Kidney (tissue), 14 donors: ENCODE data around the gene NEK9. TPM values are rescaled to one million over a fixed set of nuclear protein-coding genes. Genes with fewer than 3 reads are reported as not detected.

Experiments used
- DNase-seq, 5 donors: peaks; one replicate each; pipeline ENCODE4 v3.0.0-alpha.2; 2013 to 2020
- FAIRE-seq: peaks from 2 replicates; lab custom pipeline; 2012; peaks lifted over from hg19 to GRCh38; lab: Jason Lieb, UNC
- H3K27ac ChIP-seq, 2 donors: one replicate each; pipeline ENCODE4 v1.7.0; 2013; ENCODE audit warnings: low read depth in 2 of 2, low read length in 2 of 2, inconsistent platforms in 1 of 2
- H3K27me3 ChIP-seq: one replicate; pipeline ENCODE4 v1.7.1; 2013; ENCODE audit warnings: low read length, inconsistent platforms; ENCODE audit not compliant: control insufficient read depth, insufficient read depth
- H3K36me3 ChIP-seq, 3 donors: one replicate each; pipeline versions ENCODE4 v1.7.0 to v1.7.1; 2013; ENCODE audit warnings: low read length in 3 of 3, control low read depth in 1 of 3, inconsistent platforms in 1 of 3; ENCODE audit not compliant: insufficient read depth in 3 of 3, control insufficient read depth in 2 of 3
- H3K4me1 ChIP-seq, 3 donors: one replicate each; pipeline versions ENCODE4 v1.7.0 to v1.7.1; 2013; ENCODE audit warnings: low read length in 3 of 3, inconsistent platforms in 1 of 3, low read depth in 1 of 3; ENCODE audit not compliant: control insufficient read depth in 2 of 3, insufficient read depth in 2 of 3
- H3K4me3 ChIP-seq, 3 donors: one replicate each; pipeline versions ENCODE4 v1.7.0 to v1.8.1; 2013; ENCODE audit warnings: low read length in 3 of 3, control low read depth in 1 of 3, inconsistent platforms in 1 of 3
- H3K9ac ChIP-seq, 3 donors: one replicate each; pipeline versions ENCODE4 v1.7.0 to v1.7.1; 2013; ENCODE audit warnings: low read length in 3 of 3, control low read depth in 1 of 3, inconsistent platforms in 1 of 3
- H3K9me3 ChIP-seq, 3 donors: one replicate each; pipeline versions ENCODE4 v1.7.0 to v1.7.1; 2013; ENCODE audit warnings: low read length in 3 of 3, control low read depth in 1 of 3, inconsistent platforms in 1 of 3; ENCODE audit not compliant: control insufficient read depth in 2 of 3, insufficient read depth in 1 of 3
- CTCF ChIP-seq: IDR thresholded peaks from 3 replicates; pipeline ENCODE4 v1.5.1; 2012; ENCODE audit warnings: mild to moderate bottlenecking, moderate library complexity, borderline replicate concordance; ENCODE audit not compliant: insufficient read depth; ENCODE audit errors: extremely low read depth
- intact Hi-C: fragments of 100-400 bp; cut with DNase I; formaldehyde crosslinking; loops from one replicate; pipeline ENCODE4 v1.11.1; 2022
- polyA plus RNA-seq: library from polyadenylated mRNA; stranded (reverse); fragments of 350-450 nt; fragmentation: Illumina TruSeq; extraction: RNeasy Lipid Tissue Mini Kit (QIAGEN cat#74804); gene quantifications from one replicate; pipeline ENCODE4 v1.2.3, GENCODE V29; 2014; ENCODE audit warnings: low read depth, low replicate concordance; ENCODE audit not compliant: insufficient read depth
- total RNA-seq: library from RNA; stranded (reverse); fragmentation: NEBNext Ultra II Directional; extraction: Animal tissue kit (Norgen Biotek cat#: 25700); gene quantifications from one replicate; pipeline ENCODE4 v1.2.1, GENCODE V29; 2021
- donor health status: control.
- donor health status: control.
- donor health status: control.
- donor health status: control.
- donor health status: control.
- donor health status: DM: yes; HTN: yes; CAD: no.
- donor health status: Normal renal cell carcinoma (clear cell type).

Gene NEK9
- total and polyA plus RNA-seq, 2 donors from 2014 or later, result 25.4 to 81.5 TPM

GRCh38 chr14:75168586-75169335 lies 41.9 kb upstream of the NEK9 start:
- no peak for DNase-seq
- Histone ChIP-seq H3K27ac (no peak overlapping the region), H3K4me1 (peaks cover 0 to 12% (median 10%) of the 10 kb centered on the region in 3 donors), H3K9me3 (no peaks in the 10 kb centered on the region), H3K9ac (no peak overlapping the region), H3K36me3 (no peaks in the 10 kb centered on the region), H3K4me3 (no peak overlapping the region), H3K27me3 (no peaks in the 10 kb centered on the region)
- no peak for TF ChIP-seq CTCF
- FAIRE-seq, result no peak
- intact Hi-C loops, result no loop called here

GRCh38 chr14:75167325-75167724 lies 40.5 kb upstream of the NEK9 start:
- Histone ChIP-seq H3K36me3 (peaks cover 0 to 2% (median 0%) of the 10 kb centered on the region in 3 donors), H3K4me3 (no peak overlapping the region), H3K27me3 (no peaks in the 10 kb centered on the region), H3K27ac (no peak overlapping the region), H3K4me1 (peaks cover 0 to 12% (median 6%) of the 10 kb centered on the region in 3 donors), H3K9ac (no peak overlapping the region), H3K9me3 (no peaks in the 10 kb centered on the region)
- FAIRE-seq (no peak), DNase-seq (no peak)
- no peak for TF ChIP-seq CTCF
- intact Hi-C loops, result no loop called here

- H3K9ac ChIP-seq, result no peak overlapping the region
Observed at GRCh38 chr14:75165586-75166391, 38.9 kb upstream of the NEK9 start.

More at GRCh38 chr14:75165586-75166391, 38.9 kb upstream of the NEK9 start:
- Histone ChIP-seq H3K27me3 (no peaks in the 10 kb centered on the region), H3K36me3 (peaks cover 0 to 2% (median 0%) of the 10 kb centered on the region in 3 donors), H3K9me3 (no peaks in the 10 kb centered on the region), H3K4me1 (peaks cover 0 to 9% (median 6%) of the 10 kb centered on the region in 3 donors), H3K4me3 (no peak overlapping the region), H3K27ac (no peak overlapping the region)
- FAIRE-seq, result no peak
- peak in 1 of 5 donors; percentile 33 for DNase-seq
- intact Hi-C loops, result no loop called here
- TF ChIP-seq CTCF, result no peak
